ENCODE results near the gene PARP3. TPM values are rescaled to one million over a fixed set of nuclear protein-coding genes. Genes with fewer than 3 reads are reported as not detected.

Gene PARP3
- total and polyA plus RNA-seq, 9 of the 15 experiments (the other 6 are each of a cell fraction or from before 2014, with no cell fraction given) = 0.46 to 6.6 (median 4.5) TPM

GRCh38 chr3:51966922-51967383, 24.8 kb downstream of the PARP3 start:
- intact Hi-C loops (cut with micrococcal nuclease) (no loop called here), in situ Hi-C loops (cut with MboI) (no loop called here)
- CTCF ChIA-PET (ENCODE audit: low intra/inter-chr PET ratio) = no interaction called here
- H3K4me1 ChIP-seq (replicated peaks in 1 of 2; ENCODE audit: control insufficient read depth in 2 of 2, insufficient read depth in 2 of 2, low read length in 2 of 2) = peaks cover 2 to 54% of the 10 kb centered on the region in 2 experiments; a peak in 4 of 5 replicates
- BruUV-seq (replicated peaks) = no TSS peak
- H4K20me1 ChIP-seq (replicated peaks; ENCODE audit: control insufficient read depth, insufficient read depth, low read length) = 0 out of 2 replicates have a peak, but pooled peaks cover 6% of the 10 kb centered on the region
- FAIRE-seq (no peak), DNase-seq (ENCODE audit: extremely low read depth in 1 of 4, low spot score in 3 of 4) (peak in 1 of 4 experiments; percentile 20), ATAC-seq (peak; percentile 4; the same call in 2 of the 3 replicates)
- H3K79me2 ChIP-seq (ENCODE audit: control insufficient read depth, insufficient read depth, low read length) = peaks cover 11% of the 10 kb centered on the region; the same call in 2 of the 3 replicates
- H3K4me2 ChIP-seq (ENCODE audit: insufficient read depth, low read length) = peak overlapping the region; percentile 32; the same call in 1 of the 2 replicates
- peaks cover 0 to 12% of the 10 kb centered on the region in 2 experiments; a peak in 2 of 5 replicates for H3K27me3 ChIP-seq (ENCODE audit: control insufficient read depth in 2 of 2, insufficient read depth in 2 of 2, low read length in 2 of 2)
- H3K27ac ChIP-seq (ENCODE audit: extremely low read depth, low read depth, low read length) = no peak overlapping the region
- H3K9ac ChIP-seq (ENCODE audit: insufficient read depth in 1 of 2, low read depth in 2 of 2, low read length in 2 of 2) = peak overlapping the region in 1 of 2 experiments; percentile 90; a peak in 3 of 4 replicates
- H3K4me3 ChIP-seq = peak overlapping the region; percentile 42
- no peak overlapping the region for H2AFZ ChIP-seq (ENCODE audit: low read depth, low read length)
- H3K36me3 ChIP-seq (ENCODE audit: control insufficient read depth, insufficient read depth, low read length) = peaks cover 34% of the 10 kb centered on the region; the same call in 1 of the 3 replicates
- peaks cover 3% of the 10 kb centered on the region for H3K9me1 ChIP-seq (ENCODE audit: control insufficient read depth, insufficient read depth, low read length)
- H3K9me3 ChIP-seq (replicated peaks; ENCODE audit: control insufficient read depth, insufficient read depth, low read depth, low read length) = no peaks in the 10 kb centered on the region
- POLR2A ChIA-PET = interaction anchor here (0.6 kb wide), 3 partner anchors 103 to 489 kb away, joined by 3 read pairs; no protein-coding TSS in a partner anchor
- WGBS (ENCODE audit: insufficient coverage, low coverage, missing lambda C conversion rate) = 27% methylated on average over 8 of the region's 33 CpGs
- TF ChIP-seq RBFOX2 (IDR thresholded peaks at IDR 0.05; ENCODE audit: low read depth, low read length) (0 out of 2 replicates have a peak, but pooled peaks have one; percentile 13), ZNF408 (CRISPR knock-in tag; IDR thresholded peaks at IDR 0.05; ENCODE audit: low read depth) (no peak), KAT7 (CRISPR knock-in tag; IDR thresholded peaks at IDR 0.05; ENCODE audit: borderline replicate concordance) (no peak), ETS1 (conservative IDR thresholded peaks at IDR 0.05; ENCODE audit: control insufficient read depth, low read depth, low read length) (no peak), UBTF (IDR thresholded peaks at IDR 0.05; ENCODE audit: borderline replicate concordance in 1 of 2, low read depth in 2 of 2, low read length in 2 of 2) (no peak), POLR2G (IDR thresholded peaks at IDR 0.05; ENCODE audit: low read depth, low read length) (peak; percentile 56; the same call in 1 of the 2 replicates), KLF6 (CRISPR knock-in tag; IDR thresholded peaks at IDR 0.05; ENCODE audit: borderline replicate concordance) (no peak), CBX3 (IDR thresholded peaks at IDR 0.05; ENCODE audit: borderline replicate concordance in 1 of 2, low read length in 2 of 2) (no peak), CGGBP1 (CRISPR knock-in tag; IDR thresholded peaks at IDR 0.05) (no peak), ZBTB34 (CRISPR knock-in tag; IDR thresholded peaks at IDR 0.05) (no peak), CEBPZ (IDR thresholded peaks at IDR 0.05; ENCODE audit: borderline replicate concordance, low read depth, low read length) (no peak), ZNF324 (CRISPR knock-in tag; IDR thresholded peaks at IDR 0.05) (no peak)
